SH-SY5Y (cell line): ENCODE measurements around the gene EXD3.

Experiments used
- GATA2 ChIP-seq: IDR thresholded peaks from 2 replicates; pipeline ENCODE4 v1.6.1; 2011; ENCODE audit warnings: mild to moderate bottlenecking, low read depth, low read length
- GATA3 ChIP-seq: IDR thresholded peaks from 2 replicates; pipeline ENCODE4 v1.6.1; 2011; ENCODE audit warnings: low read depth, mild to moderate bottlenecking, low read length, moderate library complexity

The EXD3 gene

DNA sequence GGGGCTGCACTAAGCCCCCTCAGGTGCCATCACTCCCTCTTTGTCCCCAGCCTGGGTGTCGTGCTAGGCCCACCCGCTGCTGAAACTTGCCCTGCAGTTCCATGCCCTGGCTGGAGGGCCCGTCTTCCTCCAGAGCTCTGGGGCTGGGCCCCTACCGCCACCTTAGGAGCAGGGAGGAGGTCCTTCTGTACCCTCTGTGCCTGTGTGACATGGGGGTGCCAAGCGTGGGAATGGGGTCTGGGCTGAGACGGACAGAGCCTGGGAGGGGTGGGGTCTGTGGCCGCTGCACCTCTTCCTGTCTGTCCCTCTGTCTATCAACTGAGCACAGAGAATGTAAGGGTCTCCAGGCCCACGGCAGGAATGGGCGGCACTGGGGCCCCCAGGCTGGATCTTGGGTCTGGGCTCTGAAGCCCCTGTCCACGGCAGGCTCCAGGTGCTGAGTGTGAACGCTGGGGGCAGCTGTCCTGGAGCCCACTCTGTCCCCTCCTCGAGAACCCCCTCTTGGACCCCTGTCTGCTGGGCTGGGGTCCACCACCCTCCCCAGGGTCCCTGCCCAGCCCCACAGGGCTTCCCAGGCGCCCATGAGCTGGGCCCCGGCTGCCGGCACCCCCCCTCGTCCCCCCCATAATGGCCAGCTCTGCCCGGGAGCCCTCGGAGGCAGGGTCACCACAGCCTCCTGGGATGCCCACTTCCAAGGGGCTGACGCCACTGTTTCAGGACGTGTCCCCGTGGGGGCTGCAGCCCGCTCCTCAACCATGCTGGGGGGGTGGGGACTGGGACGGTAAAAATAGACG is 105.0 kb downstream of the EXD3 start:
- TF ChIP-seq GATA3 (no peak), GATA2 (no peak)

GRCh38 chr9:137317021-137317717 is 105.8 kb downstream of the EXD3 start:
- TF ChIP-seq GATA2 (no peak), GATA3 (no peak)

DNA sequence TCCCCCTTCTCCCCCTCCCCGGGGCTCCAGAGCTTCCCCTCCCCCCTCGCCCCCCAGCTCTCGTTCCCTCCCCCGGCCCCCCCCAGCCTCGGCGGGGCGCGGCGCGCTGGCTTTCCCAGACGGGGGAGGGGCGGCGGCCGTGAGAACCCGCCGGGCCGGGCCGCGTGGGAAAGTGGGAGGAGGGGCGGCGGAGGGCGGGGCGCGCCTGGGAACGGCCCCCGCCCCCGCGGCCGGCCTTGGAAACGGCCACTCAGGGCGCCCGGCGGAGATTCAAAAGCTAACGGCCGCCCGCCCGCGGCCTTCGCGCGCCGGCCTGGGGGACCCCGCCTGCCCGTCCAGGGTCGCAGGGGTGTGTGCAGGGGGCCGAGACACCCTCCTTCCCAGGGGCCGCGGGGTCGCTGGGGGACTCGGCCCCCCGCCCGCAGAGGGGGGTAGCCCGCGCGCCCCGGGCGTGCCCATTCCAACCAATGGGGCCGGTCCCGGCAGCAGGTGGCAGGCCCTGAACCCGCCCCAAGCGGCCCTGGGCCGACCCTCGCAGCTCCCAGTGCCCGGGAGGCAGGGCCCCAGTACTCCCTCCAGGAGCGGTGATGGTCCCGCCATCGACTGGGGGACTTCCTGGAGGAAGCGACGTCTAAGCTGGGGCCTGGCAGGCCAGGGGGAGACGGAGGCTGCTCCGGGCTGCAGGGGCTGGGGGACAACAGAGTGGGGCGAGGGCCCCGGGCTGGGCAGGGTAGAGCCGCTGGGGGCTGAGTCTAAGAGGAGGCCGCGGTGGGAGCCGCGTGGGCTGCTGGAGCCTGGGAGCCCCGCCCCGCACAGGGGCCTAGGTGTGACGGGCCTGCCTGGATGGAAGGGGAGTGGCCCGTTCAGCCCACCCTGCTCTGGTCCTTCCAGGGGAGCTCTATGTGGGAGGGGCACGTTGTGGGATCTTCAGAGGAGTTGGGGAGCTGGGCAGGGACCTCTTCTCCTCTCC is 106.7 kb downstream of the EXD3 start:
- no peak for TF ChIP-seq GATA3
- TF ChIP-seq GATA2, result no peak

DNA sequence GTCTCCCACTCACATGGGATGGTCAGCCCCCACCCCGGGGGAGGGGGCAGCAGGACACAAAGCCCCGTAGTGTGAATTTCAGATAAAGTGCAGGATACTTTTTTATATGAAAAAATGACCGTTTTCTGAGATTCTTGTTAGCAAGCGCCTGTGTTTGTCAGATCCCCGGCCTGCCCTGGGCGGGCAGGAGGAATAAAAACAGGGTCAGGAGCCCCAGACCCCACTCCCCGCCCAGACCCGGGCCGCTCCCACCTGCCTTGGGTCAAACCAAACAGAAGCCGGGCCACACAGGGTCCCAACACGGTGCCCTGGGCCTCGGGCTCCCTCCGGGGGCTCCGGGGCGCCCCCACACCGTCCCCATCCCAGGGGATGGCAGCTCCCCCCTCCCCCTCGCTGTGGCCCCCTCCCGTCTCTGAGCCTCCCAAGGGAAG is 107.4 kb downstream of the EXD3 start:
- TF ChIP-seq GATA3 (no peak), GATA2 (no peak)

- no peak for TF ChIP-seq GATA2
Measured at GRCh38 chr9:137314561-137315560, 108.1 kb downstream of the EXD3 start.

- TF ChIP-seq GATA3 (no peak), GATA2 (no peak)
Measured at GRCh38 chr9:137313956-137314560, 108.9 kb downstream of the EXD3 start.

DNA sequence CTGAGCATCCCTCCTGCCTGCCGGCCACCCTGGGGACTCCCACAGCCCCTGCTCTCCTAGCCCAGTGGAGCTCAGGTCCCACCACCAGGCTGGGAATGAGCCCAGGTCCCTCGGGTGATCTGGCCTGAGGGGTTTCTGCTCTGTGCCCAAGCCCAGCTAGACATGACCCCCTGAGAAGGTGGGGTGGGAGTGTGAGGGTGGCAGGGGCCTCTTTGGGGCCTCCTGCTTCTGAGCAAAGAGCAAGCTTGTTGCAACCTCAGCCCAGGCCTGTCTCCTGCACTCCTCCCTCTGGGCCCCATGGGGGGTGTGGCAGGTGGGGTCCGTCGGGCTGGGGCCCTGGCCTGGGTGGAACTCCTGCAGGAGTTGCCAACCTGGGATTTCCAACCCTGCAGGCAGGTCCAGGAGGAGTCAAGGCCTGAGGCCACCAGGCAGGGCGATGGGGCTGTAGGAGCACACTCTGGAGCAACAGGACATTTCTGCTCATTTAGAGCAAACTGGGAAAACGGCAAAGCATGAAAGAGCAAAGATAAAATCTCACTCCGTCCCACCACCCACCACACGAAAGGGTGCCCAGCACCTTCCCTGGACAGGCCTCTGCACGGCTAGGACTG is 109.5 kb downstream of the EXD3 start:
- TF ChIP-seq GATA2, result no peak
- no peak for TF ChIP-seq GATA3

- TF ChIP-seq GATA3, result no peak
- no peak for TF ChIP-seq GATA2
Measured at GRCh38 chr9:137312852-137313325, 110.1 kb downstream of the EXD3 start.

DNA sequence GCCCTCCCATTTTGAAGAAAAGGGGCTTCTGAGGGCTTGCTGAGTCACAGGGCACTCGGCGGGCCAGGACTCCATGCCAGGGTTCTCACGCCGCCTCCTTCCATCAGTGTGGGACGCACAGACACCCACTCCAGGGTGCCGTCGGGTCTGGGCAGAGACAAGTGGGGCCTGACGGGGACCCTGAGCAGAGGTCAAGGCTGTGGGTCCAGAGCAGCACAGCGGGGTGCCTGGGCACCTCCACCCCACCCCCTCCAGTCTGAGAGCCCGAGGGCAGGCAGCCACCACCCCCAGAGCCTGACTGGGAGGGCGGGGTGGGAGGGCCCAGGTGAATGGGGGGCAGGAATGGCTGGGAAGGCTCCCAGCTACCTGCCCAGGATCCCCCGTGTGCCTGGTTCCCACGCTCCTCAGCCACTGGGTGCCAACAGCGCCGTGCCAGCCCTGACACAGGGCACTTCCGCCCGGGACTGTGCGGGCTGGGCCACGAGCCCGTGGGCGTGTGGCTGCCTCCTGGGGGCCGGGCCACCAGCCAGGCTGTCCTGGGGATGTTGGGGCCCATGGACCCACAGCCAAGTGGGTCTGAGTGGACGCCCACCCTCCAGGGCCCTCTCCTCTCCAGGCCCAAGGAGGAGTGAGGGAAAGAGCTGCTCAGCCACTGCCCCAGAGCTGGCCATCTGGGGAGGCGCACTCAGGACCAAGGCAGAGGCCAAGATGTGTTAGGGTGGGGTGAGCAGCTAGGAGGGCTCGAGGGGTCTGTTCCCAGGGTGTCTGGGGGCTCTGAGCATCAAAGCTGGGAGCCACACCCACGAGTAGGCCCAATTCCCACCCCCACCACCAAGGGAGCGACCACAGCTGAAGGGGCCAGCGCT is 110.7 kb downstream of the EXD3 start:
- no peak for TF ChIP-seq GATA2

GRCh38 chr9:137311171-137311985 is 111.6 kb downstream of the EXD3 start:
- TF ChIP-seq GATA3 (no peak), GATA2 (no peak)
